Measurements from ENCODE around the gene UBE2N. TPM values are rescaled to one million over a fixed set of nuclear protein-coding genes. Genes with fewer than 3 reads are reported as not detected.

Gene UBE2N
- total RNA-seq (2014; rRNA removed; shearing (Covaris generic)): 111 and 145 TPM in 2 replicates

GRCh38 chr12:93441617-93442410, at the start of gene UBE2N:
Gene UBE2N (minus strand): TSS chr12:93441947. CDS start chr12:93441884, 63 bp downstream.
- DNase-seq (ENCODE audit: low read depth): peak; percentile 93

GRCh38 chr12:93484315-93484981, 42.7 kb upstream of the UBE2N start:
- peak; percentile 89 for DNase-seq (ENCODE audit: low read depth)

GRCh38 chr12:93483151-93483807, 41.5 kb upstream of the UBE2N start:
- DNase-seq (ENCODE audit: low read depth): no peak

GRCh38 chr12:93482721-93483120, 41.0 kb upstream of the UBE2N start:
- DNase-seq (ENCODE audit: low read depth): no peak

- DNase-seq (ENCODE audit: low read depth): no peak
Observed at GRCh38 chr12:93476555-93476954, 34.8 kb upstream of the UBE2N start.

- no peak for DNase-seq (ENCODE audit: low read depth)
Observed at GRCh38 chr12:93469386-93469785, 27.6 kb upstream of the UBE2N start.

GRCh38 chr12:93468008-93468371, 26.2 kb upstream of the UBE2N start:
- no peak for DNase-seq (ENCODE audit: low read depth)

- DNase-seq (ENCODE audit: low read depth): peak; percentile 89
Observed at GRCh38 chr12:93467351-93468007, 25.7 kb upstream of the UBE2N start, which contains the start of gene MRPL42. Gene MRPL42 (plus strand): TSS chr12:93467514. CDS start chr12:93469286, 1,772 bp downstream.

GRCh38 chr12:93466625-93467350, 25.0 kb upstream of the UBE2N start:
- DNase-seq (ENCODE audit: low read depth): no peak

- DNase-seq (ENCODE audit: low read depth): no peak
Observed at GRCh38 chr12:93465841-93466240, 24.1 kb upstream of the UBE2N start.

GRCh38 chr12:93461503-93461902, 19.8 kb upstream of the UBE2N start:
- no peak for DNase-seq (ENCODE audit: low read depth)

- DNase-seq (ENCODE audit: low read depth): no peak
Observed at GRCh38 chr12:93460902-93461301, 19.2 kb upstream of the UBE2N start.

- DNase-seq (ENCODE audit: low read depth): no peak
Observed at GRCh38 chr12:93460003-93460402, 18.3 kb upstream of the UBE2N start.

- no peak for DNase-seq (ENCODE audit: low read depth)
Observed at GRCh38 chr12:93459097-93459496, 17.4 kb upstream of the UBE2N start.

GRCh38 chr12:93456077-93456476, 14.3 kb upstream of the UBE2N start:
- no peak for DNase-seq (ENCODE audit: low read depth)

GRCh38 chr12:93453633-93454032, 11.9 kb upstream of the UBE2N start:
- peak; percentile 65 for DNase-seq (ENCODE audit: low read depth)

GRCh38 chr12:93451423-93452158, 9.8 kb upstream of the UBE2N start:
- DNase-seq (ENCODE audit: low read depth): no peak

- no peak for DNase-seq (ENCODE audit: low read depth)
Observed at GRCh38 chr12:93449277-93449676, 7.5 kb upstream of the UBE2N start.

- no peak for DNase-seq (ENCODE audit: low read depth)
Observed at GRCh38 chr12:93448796-93449195, 7.0 kb upstream of the UBE2N start.

- DNase-seq (ENCODE audit: low read depth): no peak
Observed at GRCh38 chr12:93447555-93448290, 6.0 kb upstream of the UBE2N start.

All from M059J (cell line).